Lower leg skin (tissue), 4 donors: ENCODE data around the gene DTWD1. TPM values are rescaled to one million over a fixed set of nuclear protein-coding genes. Genes with fewer than 3 reads are reported as not detected.
"Not testable (repeated sequence)": the region's sequence is repeated elsewhere in the genome, so short reads cannot be mapped to it uniquely, and the experiment has no call there.

Source experiments
- DNase-seq, 2 donors: peaks; one replicate each; pipeline ENCODE4 v3.0.0-alpha.2; 2019; ENCODE audit warnings: low spot score in 2 of 2
- H3K4me3 ChIP-seq: fragments of 200-600 bp; sonication (generic); 2 replicates; pipeline ENCODE4 v1.5.1; 2017; ENCODE audit warnings: mild to moderate bottlenecking, low read depth; ENCODE audit not compliant: poor library complexity, severe bottlenecking
- POLR2A ChIP-seq, 2 donors: fragments of 450-650 bp; IDR thresholded peaks; one replicate each; pipeline ENCODE4 v1.6.1; 2016 to 2017; ENCODE audit warnings: antibody characterized with exemption in 2 of 2, mild to moderate bottlenecking in 1 of 2, moderate library complexity in 1 of 2
- WGBS, 2 donors: methylation state at CpG; one replicate each; pipeline ENCODE4 v1.1.5; 2018; 5-methylcytosine and 5-hydroxymethylcytosine counted together
- intact Hi-C: fragments of 100-400 bp; cut with DNase I; formaldehyde crosslinking; loops from one replicate; pipeline ENCODE4 v1.15.0; 2023; ENCODE audit warnings: low total_unique reads
- total RNA-seq, 4 donors: library from RNA; depleted of rRNA; stranded (reverse); fragments of >200 nt; gene quantifications; one replicate each; pipeline ENCODE4 v1.1.0, GENCODE V29; 2016
- TF ChIP-seq, protein P1 (sequence below), 3 donors: fragments of 450-650 bp; IDR thresholded peaks; one replicate each; pipeline ENCODE4 v1.5.1; 2016; ENCODE audit warnings: antibody characterized with exemption in 3 of 3, mild to moderate bottlenecking in 3 of 3, moderate library complexity in 2 of 3

DTWD1 gene
- total RNA-seq, 4 donors from 2014 or later, result 12.1 to 23.0 (median 19.9) TPM

DNA sequence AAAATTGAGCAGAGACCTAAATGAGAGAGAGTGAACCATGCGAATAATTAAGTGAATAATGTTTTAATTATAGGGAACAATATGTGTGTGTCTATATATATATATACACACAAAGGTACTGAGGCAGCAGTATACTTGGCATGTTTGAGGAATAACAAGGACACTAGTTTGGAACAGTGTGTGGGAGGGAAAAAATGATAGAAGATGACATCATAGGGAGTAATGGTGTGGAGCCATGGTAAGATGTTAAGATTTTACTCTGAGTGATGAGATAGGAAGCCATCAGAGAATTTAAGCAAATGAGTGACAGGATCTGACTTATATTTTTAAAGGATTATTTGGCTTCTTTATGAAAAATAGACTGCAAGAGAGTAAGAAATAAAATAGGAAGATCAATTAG is 29.1 kb downstream of the DTWD1 start:
- 92 to 94% methylated on average over 1 of the region's 1 CpG for WGBS, 2 donors
- DNase-seq, result no peak
- H3K4me3 ChIP-seq, result no peak overlapping the region
- intact Hi-C loops, result no loop called here
- TF ChIP-seq POLR2A (IDR thresholded peaks at IDR 0.05), result no peak
- TF ChIP-seq, protein P1, sequence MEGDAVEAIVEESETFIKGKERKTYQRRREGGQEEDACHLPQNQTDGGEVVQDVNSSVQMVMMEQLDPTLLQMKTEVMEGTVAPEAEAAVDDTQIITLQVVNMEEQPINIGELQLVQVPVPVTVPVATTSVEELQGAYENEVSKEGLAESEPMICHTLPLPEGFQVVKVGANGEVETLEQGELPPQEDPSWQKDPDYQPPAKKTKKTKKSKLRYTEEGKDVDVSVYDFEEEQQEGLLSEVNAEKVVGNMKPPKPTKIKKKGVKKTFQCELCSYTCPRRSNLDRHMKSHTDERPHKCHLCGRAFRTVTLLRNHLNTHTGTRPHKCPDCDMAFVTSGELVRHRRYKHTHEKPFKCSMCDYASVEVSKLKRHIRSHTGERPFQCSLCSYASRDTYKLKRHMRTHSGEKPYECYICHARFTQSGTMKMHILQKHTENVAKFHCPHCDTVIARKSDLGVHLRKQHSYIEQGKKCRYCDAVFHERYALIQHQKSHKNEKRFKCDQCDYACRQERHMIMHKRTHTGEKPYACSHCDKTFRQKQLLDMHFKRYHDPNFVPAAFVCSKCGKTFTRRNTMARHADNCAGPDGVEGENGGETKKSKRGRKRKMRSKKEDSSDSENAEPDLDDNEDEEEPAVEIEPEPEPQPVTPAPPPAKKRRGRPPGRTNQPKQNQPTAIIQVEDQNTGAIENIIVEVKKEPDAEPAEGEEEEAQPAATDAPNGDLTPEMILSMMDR (IDR thresholded peaks at IDR 0.05), result no peak

DNA sequence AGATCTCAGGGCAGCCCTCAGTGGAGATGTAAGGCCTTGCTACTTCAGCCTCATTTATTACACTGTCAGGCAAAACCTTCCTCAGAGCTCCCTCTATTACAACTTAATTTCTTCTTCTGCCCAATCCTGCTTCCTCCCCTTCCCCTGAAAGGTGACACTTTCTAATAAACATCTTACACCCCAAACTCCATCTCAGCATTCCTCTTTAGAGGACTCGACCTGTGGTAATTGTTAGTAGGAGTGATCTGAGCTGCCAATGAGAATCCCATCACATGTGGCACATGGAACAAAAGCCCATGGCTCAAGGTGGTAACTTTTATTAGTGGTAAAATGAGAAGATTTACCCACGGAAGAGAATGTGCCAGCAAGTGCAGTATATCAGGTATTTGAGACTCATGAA is 29.8 kb downstream of the DTWD1 start:
- TF ChIP-seq, protein P1 (IDR thresholded peaks at IDR 0.05), result no peak
- TF ChIP-seq POLR2A (IDR thresholded peaks at IDR 0.05), result no peak
- WGBS, 2 donors, result 70 to 74% methylated on average over 2 of the region's 2 CpGs
- no peak overlapping the region for H3K4me3 ChIP-seq
- DNase-seq, result no peak
- intact Hi-C loops, result no loop called here

DNA sequence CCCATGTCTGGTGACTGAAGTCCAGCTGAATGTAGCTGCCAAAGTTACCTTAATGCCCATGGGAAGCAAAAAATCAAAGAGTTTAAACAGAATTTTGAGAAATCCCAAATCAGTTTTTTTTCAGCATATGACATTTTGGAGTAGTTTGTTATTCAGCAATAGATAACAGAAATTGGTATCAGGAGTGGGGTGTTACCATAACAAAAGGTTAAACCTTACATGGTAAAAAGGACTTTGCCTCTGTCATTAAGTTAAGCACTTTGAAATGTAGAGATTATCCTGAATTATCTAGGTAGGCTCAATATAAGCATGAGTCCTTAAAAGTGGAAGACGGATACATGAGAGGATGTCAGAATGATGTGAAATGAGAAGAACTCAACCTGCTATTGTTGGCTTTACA is 32.1 kb downstream of the DTWD1 start:
- TF ChIP-seq, protein P1 (IDR thresholded peaks at IDR 0.05), result no peak
- TF ChIP-seq POLR2A (IDR thresholded peaks at IDR 0.05), result no peak
- WGBS, 2 donors, result 94 to 97% methylated on average over 1 of the region's 1 CpG
- no peak overlapping the region for H3K4me3 ChIP-seq
- no peak for DNase-seq
- intact Hi-C loops, result no loop called here

DNA sequence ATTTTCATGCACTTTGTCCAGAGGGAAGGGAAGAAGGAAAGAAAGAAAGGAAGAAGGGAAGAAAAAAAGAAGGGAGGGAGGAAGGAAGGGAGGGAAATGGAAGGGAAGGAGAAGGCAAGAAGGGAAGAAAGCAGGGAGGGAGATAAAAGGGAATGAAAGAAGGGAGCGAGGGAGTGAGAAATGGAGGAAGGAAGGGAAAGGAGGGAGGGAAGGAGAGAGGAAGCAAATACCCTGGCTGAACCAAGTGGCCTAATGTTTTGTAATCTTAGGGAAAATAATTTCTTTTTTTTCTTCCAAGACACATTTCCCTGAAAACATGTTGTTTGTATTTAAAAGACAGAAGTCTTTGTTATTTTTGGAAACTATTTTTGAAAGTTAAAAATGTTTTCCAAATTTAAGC is 35.9 kb downstream of the DTWD1 start:
- H3K4me3 ChIP-seq, result no peak overlapping the region
- DNase-seq, result no peak
- 53 to 74% methylated on average over 1 of the region's 1 CpG for WGBS, 2 donors
- TF ChIP-seq POLR2A (IDR thresholded peaks at IDR 0.05), result no peak
- TF ChIP-seq, protein P1 (IDR thresholded peaks at IDR 0.05), result no peak
- intact Hi-C loops, result no loop called here

- intact Hi-C loops, result no loop called here
- no peak for TF ChIP-seq POLR2A (IDR thresholded peaks at IDR 0.05)
- TF ChIP-seq, protein P1 (IDR thresholded peaks at IDR 0.05), result no peak
These were observed 43.9 kb downstream of the DTWD1 start for GRCh38 chr15:49664716-49665115.

DNA sequence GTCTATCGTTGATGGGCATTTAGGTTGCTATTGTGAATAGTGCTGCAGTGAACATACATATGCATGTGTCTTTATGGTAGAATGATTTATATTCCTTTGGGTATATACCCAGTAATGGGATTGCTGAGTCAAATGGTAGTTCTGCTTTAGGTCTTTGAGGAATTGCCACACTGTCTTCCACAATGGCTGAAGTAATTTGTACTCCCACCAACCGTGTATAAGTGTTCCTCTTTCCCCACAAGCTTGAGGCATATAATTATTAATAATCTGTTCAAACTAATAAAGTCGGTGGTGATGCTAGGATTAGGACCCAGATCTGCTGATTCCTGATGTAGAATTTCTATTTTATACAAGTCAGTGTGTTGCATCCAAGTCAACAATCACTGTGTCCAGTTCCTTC is 45.6 kb downstream of the DTWD1 start:
- H3K4me3 ChIP-seq, intact Hi-C loops, DNase-seq: not testable (repeated sequence)
- WGBS, 2 donors, result 85 to 89% methylated on average over 3 of the region's 3 CpGs

More at GRCh38 chr15:49664716-49665115, 43.9 kb downstream of the DTWD1 start:
- no peak for DNase-seq
- 61 to 68% methylated on average over 1 of the region's 1 CpG for WGBS, 2 donors
- no peak overlapping the region for H3K4me3 ChIP-seq
